ENCODE measurements around the gene GOLGA3. TPM values are rescaled to one million over a fixed set of nuclear protein-coding genes. Genes with fewer than 3 reads are reported as not detected.

Gene GOLGA3
- total and polyA plus RNA-seq, 10 of the 15 experiments (the other 5 are each of a cell fraction or from before 2014, with no cell fraction given): 2.0 to 42.7 (median 15.2) TPM

DNA sequence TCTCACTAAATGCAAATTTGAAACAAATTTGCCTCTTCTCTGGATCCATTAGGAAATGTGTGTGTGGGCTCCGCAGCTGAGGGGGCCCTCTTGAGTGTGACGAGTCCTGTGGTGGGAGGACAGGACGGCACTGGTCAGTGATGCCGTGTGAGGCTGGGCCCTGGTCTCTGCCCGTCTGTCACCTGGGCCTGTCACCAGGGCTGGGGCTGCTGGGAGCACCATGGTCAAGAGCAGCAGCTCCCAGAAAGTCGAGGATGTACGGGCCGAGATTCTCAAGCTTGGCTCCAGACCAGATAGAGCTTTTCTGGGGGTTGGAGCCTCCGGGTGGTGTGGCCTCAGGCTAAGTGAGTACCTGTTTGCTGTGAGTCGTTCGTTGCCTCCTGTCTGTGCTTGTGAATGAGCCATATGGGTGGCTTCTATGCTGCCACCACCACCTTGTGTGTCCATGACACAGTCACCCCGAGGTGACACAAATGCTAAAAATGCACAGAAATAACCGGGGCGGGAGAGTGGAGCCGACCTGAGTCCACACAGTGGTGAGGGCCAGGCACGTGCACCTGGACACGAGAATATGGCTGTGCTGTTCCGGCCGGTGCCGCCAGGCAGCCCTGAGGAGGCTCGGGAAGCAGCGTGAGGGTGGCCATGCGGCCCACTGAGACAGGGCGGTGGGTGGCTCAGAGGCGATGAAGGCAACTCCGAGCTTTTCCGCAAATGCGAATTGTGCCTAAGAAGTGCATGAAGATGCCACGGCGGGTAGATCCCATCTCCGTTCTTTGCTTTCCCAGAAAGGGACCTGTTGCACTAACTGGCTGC is 109.3 kb downstream of the GOLGA3 start:
- Histone ChIP-seq H3K36me3 (ENCODE audit: control insufficient read depth in 2 of 2, insufficient read depth in 2 of 2, low read length in 1 of 2) (peaks cover 31 to 48% of the 10 kb centered on the region in 2 experiments), H4K20me1 (ENCODE audit: control insufficient read depth, insufficient read depth) (0 out of 2 replicates have a peak, but pooled peaks cover 8% of the 10 kb centered on the region), H3K27me3 (replicated peaks in 1 of 2; ENCODE audit: control insufficient read depth in 2 of 2, insufficient read depth in 2 of 2, low read length in 1 of 2) (no peaks in the 10 kb centered on the region), H2AFZ (ENCODE audit: control insufficient read depth, low read depth, low read length) (no peak overlapping the region), H3K9ac (ENCODE audit: control insufficient read depth, insufficient read depth, low read length) (no peak overlapping the region), H3K79me2 (ENCODE audit: control insufficient read depth, insufficient read depth, low read length) (peaks cover 7% of the 10 kb centered on the region), H3K27ac (ENCODE audit: control insufficient read depth, insufficient read depth) (no peak overlapping the region), H3K4me1 (ENCODE audit: control insufficient read depth, insufficient read depth, low read length) (no peaks in the 10 kb centered on the region), H3K4me2 (ENCODE audit: control insufficient read depth, insufficient read depth) (no peak overlapping the region), H3K4me3 (no peak overlapping the region), H3K9me3 (replicated peaks; ENCODE audit: control insufficient read depth, insufficient read depth, low read length) (no peaks in the 10 kb centered on the region)
- ATAC-seq (no peak), FAIRE-seq (no peak), DNase-seq (ENCODE audit: low read depth, low spot score) (no peak)
- in situ Hi-C loops (cut with MboI) (no loop called here), intact Hi-C loops (cut with micrococcal nuclease; ENCODE audit: unreplicated experiment) (no loop called here)
- ChIA-PET RAD21 (ENCODE audit: unreplicated experiment) (no interaction called here), POLR2A (no interaction called here), CTCF (no interaction called here), SMC1A (ENCODE audit: uncharacterized antibody, unreplicated experiment) (no interaction called here)
- WGBS (ENCODE audit: insufficient coverage, insufficient replicate concordance, low lambda C conversion rate, missing lambda C conversion rate): 94% methylated on average over 31 of the region's 31 CpGs
- no TSS peak for BruUV-seq (replicated peaks)
- TF ChIP-seq KDM1A (IDR thresholded peaks at IDR 0.05; ENCODE audit: borderline replicate concordance) (no peak), NFYA (IDR thresholded peaks at IDR 0.05; ENCODE audit: borderline replicate concordance, low read depth, low read length) (no peak), POLR2AphosphoS5 (IDR thresholded peaks at IDR 0.05; ENCODE audit: low read length) (peak; percentile 32; the same call in 1 of the 2 replicates), BHLHE40 (IDR thresholded peaks at IDR 0.05; ENCODE audit: borderline replicate concordance in 1 of 2, low read depth in 2 of 2, low read length in 1 of 2) (no peak), ESRRA (IDR thresholded peaks at IDR 0.05; ENCODE audit: low read length) (no peak), JUNB (IDR thresholded peaks at IDR 0.05) (no peak)

Small RNAs within 50 kb of the gene (small RNA-seq; reads per million reads assigned to genes)
- 0.12 reads per million for gene RNA5SP379

Other genes with a start within 250 kb of the GOLGA3 start
Only the 7 nearest of the 10 such genes appear.
- 56.1 and 69.6 TPM in 2 replicates for gene POLE, start 141.5 kb downstream of the GOLGA3 start, total RNA-seq (2014; rRNA removed)
- gene POLE, start 141.5 kb downstream of the GOLGA3 start, total RNA-seq (2014; rRNA removed; fragmentation: Illumina TruSeq; extraction: Trizol): 24.8 and 26.7 TPM in 2 replicates
- 86.8 and 103 TPM in 2 replicates for gene POLE, start 141.5 kb downstream of the GOLGA3 start, total RNA-seq (2021)
- 21.4 and 43.6 TPM in 2 replicates for gene POLE, start 141.5 kb downstream of the GOLGA3 start, polyA plus RNA-seq (2011; rRNA removed)
- 29.8 and 50.0 TPM in 2 replicates for gene POLE, start 141.5 kb downstream of the GOLGA3 start, polyA plus RNA-seq (2014; fragmentation: Illumina TruSeq; extraction: Trizol)
- gene POLE, start 141.5 kb downstream of the GOLGA3 start, polyA plus RNA-seq (2014; fragmentation: Nextera tagmentation; extraction: Ambion mirVana): 1 to 10 TPM; 2.3 to 3.5 TPM
- 84.2 and 91.5 TPM in 2 replicates for gene POLE, start 141.5 kb downstream of the GOLGA3 start, polyA plus RNA-seq (2014; rRNA removed)
- gene POLE, start 141.5 kb downstream of the GOLGA3 start, polyA plus RNA-seq (2016; fragmentation: Nextera tagmentation; extraction: Ambion mirVana): 10 to 100 TPM; 28.7 to 30.6 TPM
- 61.5 and 65.0 TPM in 2 replicates for gene PXMP2, start 141.3 kb downstream of the GOLGA3 start, total RNA-seq (2014; rRNA removed)
- gene PXMP2, start 141.3 kb downstream of the GOLGA3 start, total RNA-seq (2014; rRNA removed; fragmentation: Illumina TruSeq; extraction: Trizol): 37.6 and 38.1 TPM in 2 replicates
- 40.9 and 41.5 TPM in 2 replicates for gene PXMP2, start 141.3 kb downstream of the GOLGA3 start, total RNA-seq (2021)
- 31.6 and 36.4 TPM in 2 replicates for gene PXMP2, start 141.3 kb downstream of the GOLGA3 start, polyA plus RNA-seq (2011; rRNA removed)
- 18.4 and 42.6 TPM in 2 replicates for gene PXMP2, start 141.3 kb downstream of the GOLGA3 start, polyA plus RNA-seq (2014; fragmentation: Illumina TruSeq; extraction: Trizol)
- 10 to 100 TPM in 1 of 2 experiments, 1 to 10 TPM in 1; 4.0 to 10.3 TPM for gene PXMP2, start 141.3 kb downstream of the GOLGA3 start, polyA plus RNA-seq (2014; fragmentation: Nextera tagmentation; extraction: Ambion mirVana)
- gene PXMP2, start 141.3 kb downstream of the GOLGA3 start, polyA plus RNA-seq (2014; rRNA removed): 68.5 and 73.6 TPM in 2 replicates
- 10 to 100 TPM; 66.7 to 97.8 TPM for gene PXMP2, start 141.3 kb downstream of the GOLGA3 start, polyA plus RNA-seq (2016; fragmentation: Nextera tagmentation; extraction: Ambion mirVana)
- 71.2 and 81.8 TPM in 2 replicates for gene PGAM5, start 118.0 kb downstream of the GOLGA3 start, total RNA-seq (2014; rRNA removed)
- gene PGAM5, start 118.0 kb downstream of the GOLGA3 start, total RNA-seq (2014; rRNA removed; fragmentation: Illumina TruSeq; extraction: Trizol): 47.6 and 55.7 TPM in 2 replicates
- 79.7 and 90.9 TPM in 2 replicates for gene PGAM5, start 118.0 kb downstream of the GOLGA3 start, total RNA-seq (2021)
- 16.2 and 27.7 TPM in 2 replicates for gene PGAM5, start 118.0 kb downstream of the GOLGA3 start, polyA plus RNA-seq (2011; rRNA removed)
- 16.5 and 44.3 TPM in 2 replicates for gene PGAM5, start 118.0 kb downstream of the GOLGA3 start, polyA plus RNA-seq (2014; fragmentation: Illumina TruSeq; extraction: Trizol)
- gene PGAM5, start 118.0 kb downstream of the GOLGA3 start, polyA plus RNA-seq (2014; fragmentation: Nextera tagmentation; extraction: Ambion mirVana): 10 to 100 TPM in 1 of 2 experiments, 1 to 10 TPM in 1; 9.6 to 16.4 TPM
- 66.9 and 68.4 TPM in 2 replicates for gene PGAM5, start 118.0 kb downstream of the GOLGA3 start, polyA plus RNA-seq (2014; rRNA removed)
- 10 to 100 TPM in 1 of 2 experiments, 1 to 10 TPM in 1; 8.2 to 46.3 TPM for gene PGAM5, start 118.0 kb downstream of the GOLGA3 start, polyA plus RNA-seq (2016; fragmentation: Nextera tagmentation; extraction: Ambion mirVana)
- gene ANKLE2, start 67.0 kb downstream of the GOLGA3 start, total RNA-seq (2014; rRNA removed): 53.6 and 57.3 TPM in 2 replicates
- 47.5 and 52.6 TPM in 2 replicates for gene ANKLE2, start 67.0 kb downstream of the GOLGA3 start, total RNA-seq (2014; rRNA removed; fragmentation: Illumina TruSeq; extraction: Trizol)
- 63.5 and 65.9 TPM in 2 replicates for gene ANKLE2, start 67.0 kb downstream of the GOLGA3 start, total RNA-seq (2021)
- 58.3 and 89.4 TPM in 2 replicates for gene ANKLE2, start 67.0 kb downstream of the GOLGA3 start, polyA plus RNA-seq (2011; rRNA removed)
- gene ANKLE2, start 67.0 kb downstream of the GOLGA3 start, polyA plus RNA-seq (2014; fragmentation: Illumina TruSeq; extraction: Trizol): 47.7 and 53.3 TPM in 2 replicates
- gene ANKLE2, start 67.0 kb downstream of the GOLGA3 start, polyA plus RNA-seq (2014; fragmentation: Nextera tagmentation; extraction: Ambion mirVana): 1 to 10 TPM; 4.3 to 6.7 TPM
- gene ANKLE2, start 67.0 kb downstream of the GOLGA3 start, polyA plus RNA-seq (2014; rRNA removed): 65.5 and 69.0 TPM in 2 replicates
- gene ANKLE2, start 67.0 kb downstream of the GOLGA3 start, polyA plus RNA-seq (2016; fragmentation: Nextera tagmentation; extraction: Ambion mirVana): 10 to 100 TPM; 28.2 to 41.7 TPM
- 33.6 and 42.0 TPM in 2 replicates for gene CHFR, start 58.7 kb upstream of the GOLGA3 start, total RNA-seq (2014; rRNA removed)
- 26.3 and 28.8 TPM in 2 replicates for gene CHFR, start 58.7 kb upstream of the GOLGA3 start, total RNA-seq (2014; rRNA removed; fragmentation: Illumina TruSeq; extraction: Trizol)
- gene CHFR, start 58.7 kb upstream of the GOLGA3 start, total RNA-seq (2021): 40.9 and 43.4 TPM in 2 replicates
- 49.4 and 50.1 TPM in 2 replicates for gene CHFR, start 58.7 kb upstream of the GOLGA3 start, polyA plus RNA-seq (2011; rRNA removed)
- 30.8 and 40.0 TPM in 2 replicates for gene CHFR, start 58.7 kb upstream of the GOLGA3 start, polyA plus RNA-seq (2014; fragmentation: Illumina TruSeq; extraction: Trizol)
- gene CHFR, start 58.7 kb upstream of the GOLGA3 start, polyA plus RNA-seq (2014; fragmentation: Nextera tagmentation; extraction: Ambion mirVana): 1 to 10 TPM; 1.1 to 2.1 TPM
- 45.1 and 47.3 TPM in 2 replicates for gene CHFR, start 58.7 kb upstream of the GOLGA3 start, polyA plus RNA-seq (2014; rRNA removed)
- gene CHFR, start 58.7 kb upstream of the GOLGA3 start, polyA plus RNA-seq (2016; fragmentation: Nextera tagmentation; extraction: Ambion mirVana): 10 to 100 TPM; 21.1 to 23.7 TPM
- gene ZNF605, start 127.4 kb upstream of the GOLGA3 start, total RNA-seq (2014; rRNA removed): 2.9 and 3.1 TPM in 2 replicates
- 3.8 and 5.4 TPM in 2 replicates for gene ZNF605, start 127.4 kb upstream of the GOLGA3 start, total RNA-seq (2014; rRNA removed; fragmentation: Illumina TruSeq; extraction: Trizol)
- 3.6 and 3.8 TPM in 2 replicates for gene ZNF605, start 127.4 kb upstream of the GOLGA3 start, total RNA-seq (2021)
- 4.8 and 10.1 TPM in 2 replicates for gene ZNF605, start 127.4 kb upstream of the GOLGA3 start, polyA plus RNA-seq (2011; rRNA removed)
- gene ZNF605, start 127.4 kb upstream of the GOLGA3 start, polyA plus RNA-seq (2014; fragmentation: Illumina TruSeq; extraction: Trizol): 3.3 and 3.7 TPM in 2 replicates
- gene ZNF605, start 127.4 kb upstream of the GOLGA3 start, polyA plus RNA-seq (2014; fragmentation: Nextera tagmentation; extraction: Ambion mirVana): 1 to 10 TPM in 1 of 2 experiments, under 1 TPM in 1; 0.95 to 1.3 TPM
- 2.0 and 2.1 TPM in 2 replicates for gene ZNF605, start 127.4 kb upstream of the GOLGA3 start, polyA plus RNA-seq (2014; rRNA removed)
- 1 to 10 TPM; 1.5 to 1.6 TPM for gene ZNF605, start 127.4 kb upstream of the GOLGA3 start, polyA plus RNA-seq (2016; fragmentation: Nextera tagmentation; extraction: Ambion mirVana)
- 7.2 and 17.1 TPM in 2 replicates for gene ZNF26, start 157.5 kb upstream of the GOLGA3 start, total RNA-seq (2014; rRNA removed)
- 8.6 and 9.1 TPM in 2 replicates for gene ZNF26, start 157.5 kb upstream of the GOLGA3 start, total RNA-seq (2014; rRNA removed; fragmentation: Illumina TruSeq; extraction: Trizol)
- 13.4 and 14.1 TPM in 2 replicates for gene ZNF26, start 157.5 kb upstream of the GOLGA3 start, total RNA-seq (2021)
- 11.0 and 16.5 TPM in 2 replicates for gene ZNF26, start 157.5 kb upstream of the GOLGA3 start, polyA plus RNA-seq (2011; rRNA removed)
- 5.7 and 7.4 TPM in 2 replicates for gene ZNF26, start 157.5 kb upstream of the GOLGA3 start, polyA plus RNA-seq (2014; fragmentation: Illumina TruSeq; extraction: Trizol)
- gene ZNF26, start 157.5 kb upstream of the GOLGA3 start, polyA plus RNA-seq (2014; fragmentation: Nextera tagmentation; extraction: Ambion mirVana): 1 to 10 TPM in 1 of 2 experiments, under 1 TPM in 1; 1.00 to 1.4 TPM
- 15.4 and 17.1 TPM in 2 replicates for gene ZNF26, start 157.5 kb upstream of the GOLGA3 start, polyA plus RNA-seq (2014; rRNA removed)
- gene ZNF26, start 157.5 kb upstream of the GOLGA3 start, polyA plus RNA-seq (2016; fragmentation: Nextera tagmentation; extraction: Ambion mirVana): 10 to 100 TPM in 1 of 2 experiments, 1 to 10 TPM in 1; 9.9 to 11.5 TPM

Measured in GM12878 (cell line).